ENCODE results near the gene KLHDC8A. TPM values are rescaled to one million over a fixed set of nuclear protein-coding genes. Genes with fewer than 3 reads are reported as not detected.

KLHDC8A gene
- total and polyA plus RNA-seq, 9 of the 15 experiments (the other 6 are each of a cell fraction or from before 2014, with no cell fraction given): 0.01 to 0.54 (median 0.04) TPM; not detected in 6

GRCh38 chr1:205291596-205291995 lies 65.1 kb downstream of the KLHDC8A start:
- TF ChIP-seq CAMTA2 (CRISPR knock-in tag; conservative IDR thresholded peaks at IDR 0.05) (no peak), ZNF124 (CRISPR knock-in tag; IDR thresholded peaks at IDR 0.05) (no peak), ZNF12 (CRISPR knock-in tag; IDR thresholded peaks at IDR 0.05) (no peak), SETDB1 (IDR thresholded peaks at IDR 0.05; ENCODE audit: low read length) (no peak), POLR2G (IDR thresholded peaks at IDR 0.05; ENCODE audit: low read depth, low read length) (no peak), HDAC2 (IDR thresholded peaks at IDR 0.05) (no peak)
- TF ChIP-seq, protein P1, sequence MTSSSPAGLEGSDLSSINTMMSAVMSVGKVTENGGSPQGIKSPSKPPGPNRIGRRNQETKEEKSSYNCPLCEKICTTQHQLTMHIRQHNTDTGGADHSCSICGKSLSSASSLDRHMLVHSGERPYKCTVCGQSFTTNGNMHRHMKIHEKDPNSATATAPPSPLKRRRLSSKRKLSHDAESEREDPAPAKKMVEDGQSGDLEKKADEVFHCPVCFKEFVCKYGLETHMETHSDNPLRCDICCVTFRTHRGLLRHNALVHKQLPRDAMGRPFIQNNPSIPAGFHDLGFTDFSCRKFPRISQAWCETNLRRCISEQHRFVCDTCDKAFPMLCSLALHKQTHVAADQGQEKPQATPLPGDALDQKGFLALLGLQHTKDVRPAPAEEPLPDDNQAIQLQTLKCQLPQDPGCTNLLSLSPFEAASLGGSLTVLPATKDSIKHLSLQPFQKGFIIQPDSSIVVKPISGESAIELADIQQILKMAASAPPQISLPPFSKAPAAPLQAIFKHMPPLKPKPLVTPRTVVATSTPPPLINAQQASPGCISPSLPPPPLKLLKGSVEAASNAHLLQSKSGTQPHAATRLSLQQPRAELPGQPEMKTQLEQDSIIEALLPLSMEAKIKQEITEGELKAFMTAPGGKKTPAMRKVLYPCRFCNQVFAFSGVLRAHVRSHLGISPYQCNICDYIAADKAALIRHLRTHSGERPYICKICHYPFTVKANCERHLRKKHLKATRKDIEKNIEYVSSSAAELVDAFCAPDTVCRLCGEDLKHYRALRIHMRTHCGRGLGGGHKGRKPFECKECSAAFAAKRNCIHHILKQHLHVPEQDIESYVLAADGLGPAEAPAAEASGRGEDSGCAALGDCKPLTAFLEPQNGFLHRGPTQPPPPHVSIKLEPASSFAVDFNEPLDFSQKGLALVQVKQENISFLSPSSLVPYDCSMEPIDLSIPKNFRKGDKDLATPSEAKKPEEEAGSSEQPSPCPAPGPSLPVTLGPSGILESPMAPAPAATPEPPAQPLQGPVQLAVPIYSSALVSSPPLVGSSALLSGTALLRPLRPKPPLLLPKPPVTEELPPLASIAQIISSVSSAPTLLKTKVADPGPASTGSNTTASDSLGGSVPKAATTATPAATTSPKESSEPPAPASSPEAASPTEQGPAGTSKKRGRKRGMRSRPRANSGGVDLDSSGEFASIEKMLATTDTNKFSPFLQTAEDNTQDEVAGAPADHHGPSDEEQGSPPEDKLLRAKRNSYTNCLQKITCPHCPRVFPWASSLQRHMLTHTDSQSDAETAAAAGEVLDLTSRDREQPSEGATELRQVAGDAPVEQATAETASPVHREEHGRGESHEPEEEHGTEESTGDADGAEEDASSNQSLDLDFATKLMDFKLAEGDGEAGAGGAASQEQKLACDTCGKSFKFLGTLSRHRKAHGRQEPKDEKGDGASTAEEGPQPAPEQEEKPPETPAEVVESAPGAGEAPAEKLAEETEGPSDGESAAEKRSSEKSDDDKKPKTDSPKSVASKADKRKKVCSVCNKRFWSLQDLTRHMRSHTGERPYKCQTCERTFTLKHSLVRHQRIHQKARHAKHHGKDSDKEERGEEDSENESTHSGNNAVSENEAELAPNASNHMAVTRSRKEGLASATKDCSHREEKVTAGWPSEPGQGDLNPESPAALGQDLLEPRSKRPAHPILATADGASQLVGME (CRISPR knock-in tag; IDR thresholded peaks at IDR 0.05): no peak
- no peak overlapping the region for H2AFZ ChIP-seq (ENCODE audit: low read depth, low read length)
- no peak overlapping the region for H3K9ac ChIP-seq (ENCODE audit: insufficient read depth in 1 of 2, low read depth in 2 of 2, low read length in 2 of 2)
- POLR2A ChIA-PET: no interaction called here
- in situ Hi-C loops (cut with MboI) (no loop called here), intact Hi-C loops (cut with micrococcal nuclease) (no loop called here)
- BruUV-seq (replicated peaks): no TSS peak
- peaks cover 13 to 16% of the 10 kb centered on the region in 2 experiments; a peak in 4 of 5 replicates for H3K4me1 ChIP-seq (replicated peaks in 1 of 2; ENCODE audit: control insufficient read depth in 2 of 2, insufficient read depth in 2 of 2, low read length in 2 of 2)
- WGBS (ENCODE audit: insufficient coverage, low coverage, missing lambda C conversion rate): 53% methylated on average over 6 of the region's 6 CpGs
- no peak overlapping the region for H3K4me2 ChIP-seq (ENCODE audit: insufficient read depth, low read length)
- no peak overlapping the region for H3K27ac ChIP-seq (ENCODE audit: extremely low read depth, low read depth, low read length)
- no peaks in the 10 kb centered on the region for H3K9me1 ChIP-seq (ENCODE audit: control insufficient read depth, insufficient read depth, low read length)
- ATAC-seq: no peak
- DNase-seq (ENCODE audit: extremely low read depth in 1 of 4, low spot score in 3 of 4): no peak
- no peak for FAIRE-seq
- H3K9me3 ChIP-seq (replicated peaks; ENCODE audit: control insufficient read depth, insufficient read depth, low read depth, low read length): no peaks in the 10 kb centered on the region
- H3K4me3 ChIP-seq: no peak overlapping the region
- H3K79me2 ChIP-seq (ENCODE audit: control insufficient read depth, insufficient read depth, low read length): no peaks in the 10 kb centered on the region
- CTCF ChIA-PET (ENCODE audit: low intra/inter-chr PET ratio): no interaction called here
- H4K20me1 ChIP-seq (replicated peaks; ENCODE audit: control insufficient read depth, insufficient read depth, low read length): no peaks in the 10 kb centered on the region
- H3K36me3 ChIP-seq (ENCODE audit: control insufficient read depth, insufficient read depth, low read length): no peaks in the 10 kb centered on the region
- H3K27me3 ChIP-seq (ENCODE audit: control insufficient read depth in 2 of 2, insufficient read depth in 2 of 2, low read length in 2 of 2): no peaks in the 10 kb centered on the region
